NCI-H1048 (cell line): ENCODE results near the gene ABHD12.

ENCODE experiments used
- DNase-seq: peaks from one replicate; lab custom pipeline; 2025; lab: John Stamatoyannopoulos, UW

The ABHD12 gene

GRCh38 chr20:25306991-25307903 is 83.4 kb downstream of the ABHD12 start:
- no peak for DNase-seq

- DNase-seq = no peak
Observed at GRCh38 chr20:25304025-25304549, 86.5 kb downstream of the ABHD12 start.

GRCh38 chr20:25303292-25304024 is 87.2 kb downstream of the ABHD12 start:
- DNase-seq = no peak

- no peak for DNase-seq
Observed at GRCh38 chr20:25302596-25302995, 88.0 kb downstream of the ABHD12 start.

GRCh38 chr20:25301357-25301920 is 89.2 kb downstream of the ABHD12 start:
- no peak for DNase-seq

- DNase-seq = no peak
Observed at GRCh38 chr20:25300496-25301170, 90.0 kb downstream of the ABHD12 start.

- no peak for DNase-seq
Observed at GRCh38 chr20:25299806-25300205, 90.8 kb downstream of the ABHD12 start.

- DNase-seq = no peak
Observed at GRCh38 chr20:25297141-25297905, 93.3 kb downstream of the ABHD12 start.

GRCh38 chr20:25296094-25297093 is 94.2 kb downstream of the ABHD12 start:
- no peak for DNase-seq

- no peak for DNase-seq
Observed at GRCh38 chr20:25295386-25296093, 95.1 kb downstream of the ABHD12 start.

GRCh38 chr20:25294459-25295385 is 95.9 kb downstream of the ABHD12 start:
- DNase-seq = no peak

GRCh38 chr20:25293910-25294458 is 96.7 kb downstream of the ABHD12 start:
- no peak for DNase-seq

- DNase-seq = no peak
Observed at GRCh38 chr20:25293507-25293906, 97.1 kb downstream of the ABHD12 start.

- no peak for DNase-seq
Observed at GRCh38 chr20:25292176-25292891, 98.3 kb downstream of the ABHD12 start.

GRCh38 chr20:25291432-25292133 is 99.1 kb downstream of the ABHD12 start:
- DNase-seq = no peak

- DNase-seq = no peak
Observed at GRCh38 chr20:25290646-25291431, 99.8 kb downstream of the ABHD12 start.
